Right lobe of liver (tissue), 4 donors: Measurements from ENCODE around the gene LSMEM2.

ENCODE experiments used
- CTCF ChIP-seq, 4 donors: fragments of 200-600 bp in 3 of 4; fragments of 450-650 bp in 1 of 4; IDR thresholded peaks; one replicate each; pipeline versions ENCODE4 v1.5.1 to v1.8.0; 2016 to 2022; ENCODE audit warnings: antibody characterized with exemption in 4 of 4, mild to moderate bottlenecking in 2 of 4
- POLR2A ChIP-seq: fragments of 450-650 bp; IDR thresholded peaks from one replicate; pipeline ENCODE4 v1.6.1; 2017; ENCODE audit warnings: antibody characterized with exemption, mild to moderate bottlenecking
- donor health status: DM: no; HTN: no; CAD: no.
- donor health status: DM: no; HTN: no; CAD: no.
- donor health status: DM: no; HTN: yes; CAD: no.

DNA sequence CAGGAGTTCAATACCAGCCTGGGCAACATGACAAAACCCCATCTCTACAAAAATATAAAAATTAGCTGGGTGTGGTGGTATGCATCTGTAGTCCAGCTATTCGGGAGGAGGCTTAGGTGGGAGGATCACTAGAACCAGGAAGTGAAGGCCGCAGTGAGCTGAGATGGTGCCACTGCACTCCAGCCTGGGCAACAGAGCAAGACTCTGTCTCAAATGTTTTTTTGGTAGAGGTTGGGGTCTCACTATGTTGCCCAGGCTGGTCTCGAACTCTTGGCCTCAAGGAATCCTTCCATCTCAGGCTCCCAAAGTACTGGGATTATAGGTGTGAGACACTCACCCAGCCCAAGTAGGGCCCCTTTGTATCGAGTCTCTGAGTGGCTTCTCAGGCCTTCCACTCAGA lies 15.2 kb downstream of the LSMEM2 start:
- no peak for TF ChIP-seq CTCF (IDR thresholded peaks at IDR 0.05)
- no peak for TF ChIP-seq POLR2A
